GM11168 (cell line): ENCODE results near the gene SART3.

ENCODE experiments used
- in situ Hi-C: fragments of 300-500 bp; cut with MboI; formaldehyde crosslinking; loops from one replicate; pipeline ENCODE4 v1.12.0; 2022; ENCODE audit warnings: low sequenced_read_pairs; ENCODE audit not compliant: unreplicated experiment

The SART3 gene

GRCh38 chr12:108560752-108561719, at the start of gene SART3:
TSS of gene SART3 (minus strand) at chr12:108561173. CDS start at chr12:108561154, 19 bp downstream.
- in situ Hi-C loops, result loop anchor here (10.0 kb wide), 1 partner anchor 264 kb away; no protein-coding TSS in a partner anchor

- in situ Hi-C loops, result no loop called here
Observed at GRCh38 chr12:108610336-108610815, 49.4 kb upstream of the SART3 start.

GRCh38 chr12:108609537-108610335, 48.8 kb upstream of the SART3 start:
- in situ Hi-C loops, result no loop called here

- in situ Hi-C loops, result no loop called here
Observed at GRCh38 chr12:108608616-108609015, 47.6 kb upstream of the SART3 start.

GRCh38 chr12:108607981-108608600, 47.1 kb upstream of the SART3 start:
- in situ Hi-C loops, result no loop called here

GRCh38 chr12:108606492-108606891, 45.5 kb upstream of the SART3 start:
- in situ Hi-C loops, result no loop called here

GRCh38 chr12:108605690-108606406, 44.9 kb upstream of the SART3 start:
- in situ Hi-C loops, result no loop called here

GRCh38 chr12:108605000-108605689, 44.2 kb upstream of the SART3 start:
- in situ Hi-C loops, result no loop called here

GRCh38 chr12:108604208-108604941, 43.4 kb upstream of the SART3 start:
- in situ Hi-C loops, result no loop called here

GRCh38 chr12:108603743-108604142, 42.8 kb upstream of the SART3 start:
- in situ Hi-C loops, result no loop called here

GRCh38 chr12:108602976-108603704, 42.2 kb upstream of the SART3 start:
- in situ Hi-C loops, result no loop called here

GRCh38 chr12:108602209-108602705, 41.3 kb upstream of the SART3 start:
- in situ Hi-C loops, result no loop called here

- in situ Hi-C loops, result no loop called here
Observed at GRCh38 chr12:108600702-108601007, 39.7 kb upstream of the SART3 start.

GRCh38 chr12:108599948-108600701, 39.2 kb upstream of the SART3 start:
- in situ Hi-C loops, result no loop called here

- in situ Hi-C loops, result no loop called here
Observed at GRCh38 chr12:108599541-108599940, 38.6 kb upstream of the SART3 start.

GRCh38 chr12:108598553-108599250, 37.7 kb upstream of the SART3 start:
- in situ Hi-C loops, result no loop called here
